ENCODE data around the gene NFYC.

NFYC gene

DNA sequence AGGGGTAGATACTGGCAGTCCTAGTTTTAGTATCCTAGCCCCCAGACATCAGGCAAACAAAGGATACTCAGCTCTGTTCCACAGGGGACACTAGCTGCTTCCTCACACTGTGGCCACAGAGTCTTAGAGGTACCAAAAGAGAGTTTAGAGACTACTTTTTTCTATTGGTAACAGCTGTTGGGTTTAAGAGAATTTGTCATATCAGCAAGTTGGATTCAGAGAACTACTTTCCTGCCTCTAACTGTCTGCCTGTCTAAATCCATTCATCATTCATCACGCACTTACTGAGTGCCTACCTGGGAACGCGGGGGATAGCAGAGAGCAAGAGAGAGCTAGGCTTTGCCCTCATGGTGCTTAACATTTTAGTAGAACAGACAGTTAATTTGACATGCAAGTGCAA lies 65.0 kb downstream of the NFYC start:
- DNase-seq (ENCODE audit: low spot score) (no peak), FAIRE-seq (no peak)

GRCh38 chr1:40757084-40757483 lies 65.6 kb downstream of the NFYC start:
- FAIRE-seq (no peak), DNase-seq (ENCODE audit: low spot score) (no peak)

- no peak for DNase-seq (ENCODE audit: low spot score)
- FAIRE-seq = no peak
Measured at GRCh38 chr1:40758004-40758403, 66.5 kb downstream of the NFYC start.

- FAIRE-seq = no peak
Measured at GRCh38 chr1:40758578-40759343, 67.3 kb downstream of the NFYC start.

DNA sequence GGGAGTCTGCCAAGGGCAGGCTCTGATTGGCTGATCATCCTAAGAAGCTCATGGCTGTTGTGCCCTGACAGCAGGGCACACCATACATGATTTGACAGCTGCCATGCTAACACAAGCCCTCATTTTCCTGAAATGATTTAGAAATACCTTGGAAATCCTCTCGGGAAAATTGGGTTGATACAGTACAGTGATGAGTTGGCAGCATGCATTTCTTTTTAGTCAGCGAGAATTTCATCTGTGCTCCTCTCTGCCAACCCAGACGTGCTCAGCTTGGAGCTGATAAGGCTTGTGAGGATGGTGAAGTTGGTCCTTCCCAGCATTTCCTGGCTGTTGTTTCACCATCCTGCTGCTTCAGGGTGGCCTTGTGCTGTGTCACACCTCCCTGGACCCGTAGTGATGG lies 69.5 kb downstream of the NFYC start:
- FAIRE-seq = no peak
- no peak for DNase-seq (ENCODE audit: low spot score)

More at GRCh38 chr1:40758578-40759343, 67.3 kb downstream of the NFYC start:
- no peak for DNase-seq (ENCODE audit: low spot score)

DNA sequence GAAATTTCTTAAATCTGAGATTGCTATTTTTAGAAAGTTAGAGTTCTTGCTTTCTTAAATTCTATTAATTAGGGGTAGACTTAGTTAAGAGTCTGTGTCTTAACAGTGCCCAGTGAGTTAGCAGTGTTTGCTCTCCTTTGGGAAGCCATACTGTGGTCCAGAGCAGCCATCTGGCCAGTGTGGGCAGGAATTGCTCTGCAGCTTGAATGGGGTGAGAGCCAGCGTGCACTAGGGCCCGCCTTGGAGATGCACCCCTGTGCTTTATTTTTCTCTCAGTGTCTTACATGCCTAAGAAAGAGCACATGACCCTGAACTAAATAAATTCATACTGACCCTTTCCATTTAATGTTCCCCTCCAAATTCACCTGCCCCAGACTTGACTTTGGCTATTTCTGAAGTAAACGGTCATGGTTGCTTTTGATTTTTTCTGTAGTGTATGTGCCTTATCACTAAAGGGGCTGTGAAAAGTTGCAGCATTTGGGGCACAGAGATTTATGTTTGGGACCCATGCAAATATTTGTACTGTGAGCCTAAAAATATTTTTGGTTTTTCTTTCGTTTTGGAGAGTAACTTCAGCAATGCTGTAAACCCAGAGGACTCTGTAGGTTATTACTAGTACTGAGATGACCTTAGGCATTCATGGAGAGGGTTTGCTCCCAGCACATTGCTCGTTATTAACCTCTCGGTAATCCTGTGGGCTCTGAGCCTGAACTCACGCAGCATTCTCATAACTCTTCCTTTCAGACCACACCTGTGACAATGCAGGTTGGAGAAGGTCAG lies 70.8 kb downstream of the NFYC start:
- DNase-seq (ENCODE audit: low spot score) (no peak), FAIRE-seq (no peak)

- FAIRE-seq (no peak), DNase-seq (ENCODE audit: low spot score) (no peak)
Measured at GRCh38 chr1:40763742-40764532, 72.4 kb downstream of the NFYC start.

DNA sequence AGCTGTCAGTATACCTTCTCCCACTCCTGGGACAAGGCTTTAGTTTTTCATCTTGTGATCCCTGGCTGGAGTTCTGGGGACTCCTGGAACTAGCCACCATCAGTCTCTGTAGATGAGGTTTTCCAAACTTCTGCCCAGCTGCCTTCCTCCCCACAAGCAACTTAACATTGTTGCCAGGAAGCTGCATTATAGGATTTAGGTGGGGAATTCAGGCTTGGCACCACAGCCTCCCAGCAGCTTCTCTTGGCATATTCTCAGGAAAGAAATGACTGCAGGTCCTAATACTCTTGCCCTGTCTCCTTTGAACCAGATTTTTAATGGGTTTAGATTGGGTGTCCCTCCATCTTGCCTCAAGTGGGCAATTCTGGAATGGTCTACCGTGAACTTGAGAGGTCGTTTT lies 73.5 kb downstream of the NFYC start:
- DNase-seq (ENCODE audit: low spot score) (no peak), FAIRE-seq (no peak)

GRCh38 chr1:40766017-40766416 lies 74.5 kb downstream of the NFYC start:
- DNase-seq (ENCODE audit: low spot score) (no peak), FAIRE-seq (no peak)

GRCh38 chr1:40766560-40766959 lies 75.1 kb downstream of the NFYC start:
- DNase-seq (ENCODE audit: low spot score) (no peak), FAIRE-seq (no peak)

DNA sequence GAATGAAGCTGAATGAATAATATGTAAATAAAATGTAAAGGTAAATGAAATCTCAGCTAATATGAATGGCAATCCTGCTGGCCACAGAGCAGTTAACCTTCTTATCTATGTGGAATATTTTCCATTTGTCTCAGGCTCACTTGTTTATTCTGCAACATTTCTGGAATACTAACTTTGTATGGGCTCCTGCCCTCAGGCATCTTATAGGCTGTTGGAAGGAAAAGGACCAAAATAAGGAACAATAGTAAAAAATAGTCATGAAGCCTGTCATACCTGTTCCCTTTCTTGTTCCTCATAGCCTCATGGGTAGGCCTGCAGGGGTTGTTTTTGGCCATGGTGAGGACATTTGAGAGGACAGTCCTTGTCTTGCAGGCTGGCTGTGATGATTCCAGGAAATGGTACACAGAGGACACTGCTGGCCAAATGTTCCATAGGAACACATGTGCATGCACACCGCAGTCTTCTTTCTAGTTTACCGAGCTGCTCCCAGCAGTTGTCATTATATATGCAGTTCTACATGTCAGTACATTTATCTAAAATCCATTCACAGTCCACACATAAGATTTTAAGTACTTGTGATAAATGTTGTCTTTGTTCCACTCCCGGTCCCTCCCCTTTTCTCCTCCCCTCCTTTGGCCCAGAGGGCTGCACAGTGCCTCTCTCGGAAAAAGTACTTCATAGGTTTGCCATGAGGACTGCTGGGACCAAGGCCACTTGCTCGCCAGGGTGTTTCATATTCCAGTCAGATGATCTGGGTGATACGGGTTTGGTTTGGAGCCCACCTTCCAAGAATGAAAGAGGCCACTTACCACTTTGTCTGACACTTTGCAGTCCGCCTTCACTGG lies 76.9 kb downstream of the NFYC start:
- DNase-seq (ENCODE audit: low spot score) (no peak), FAIRE-seq (no peak)

GRCh38 chr1:40769815-40770214 lies 78.3 kb downstream of the NFYC start:
- no peak for FAIRE-seq

DNA sequence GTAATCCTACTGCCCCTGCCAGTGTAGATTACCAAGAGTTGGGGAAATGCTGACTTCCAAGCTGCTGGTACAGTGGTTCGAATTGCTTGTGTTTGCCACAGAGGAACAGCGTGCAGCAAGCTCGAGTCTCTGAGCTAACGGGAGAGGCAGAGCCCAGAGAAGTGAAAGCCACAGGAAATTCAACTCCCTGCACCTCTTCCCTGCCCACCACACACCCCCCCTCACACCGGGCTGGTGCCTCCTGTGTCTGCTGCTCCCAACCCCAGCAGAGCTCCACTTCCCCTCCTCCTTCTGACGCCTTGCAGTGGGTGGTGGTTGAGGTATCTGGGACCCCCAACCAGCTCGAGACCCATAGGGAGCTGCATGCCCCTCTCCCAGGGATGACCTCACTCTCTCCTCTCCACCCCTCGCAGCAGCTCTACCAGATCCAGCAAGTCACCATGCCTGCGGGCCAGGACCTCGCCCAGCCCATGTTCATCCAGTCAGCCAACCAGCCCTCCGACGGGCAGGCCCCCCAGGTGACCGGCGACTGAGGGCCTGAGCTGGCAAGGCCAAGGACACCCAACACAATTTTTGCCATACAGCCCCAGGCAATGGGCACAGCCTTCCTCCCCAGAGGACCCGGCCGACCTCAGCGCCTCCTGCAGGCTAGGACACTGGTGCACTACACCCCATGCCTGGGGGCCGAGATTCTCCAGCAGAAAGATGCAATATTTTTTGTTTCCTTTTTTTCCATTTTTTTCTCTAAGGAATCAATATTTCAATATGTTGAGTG lies 79.0 kb downstream of the NFYC start:
- DNase-seq (ENCODE audit: low spot score) (no peak), FAIRE-seq (no peak)

More at GRCh38 chr1:40769815-40770214, 78.3 kb downstream of the NFYC start:
- DNase-seq (ENCODE audit: low spot score) = no peak

DNA sequence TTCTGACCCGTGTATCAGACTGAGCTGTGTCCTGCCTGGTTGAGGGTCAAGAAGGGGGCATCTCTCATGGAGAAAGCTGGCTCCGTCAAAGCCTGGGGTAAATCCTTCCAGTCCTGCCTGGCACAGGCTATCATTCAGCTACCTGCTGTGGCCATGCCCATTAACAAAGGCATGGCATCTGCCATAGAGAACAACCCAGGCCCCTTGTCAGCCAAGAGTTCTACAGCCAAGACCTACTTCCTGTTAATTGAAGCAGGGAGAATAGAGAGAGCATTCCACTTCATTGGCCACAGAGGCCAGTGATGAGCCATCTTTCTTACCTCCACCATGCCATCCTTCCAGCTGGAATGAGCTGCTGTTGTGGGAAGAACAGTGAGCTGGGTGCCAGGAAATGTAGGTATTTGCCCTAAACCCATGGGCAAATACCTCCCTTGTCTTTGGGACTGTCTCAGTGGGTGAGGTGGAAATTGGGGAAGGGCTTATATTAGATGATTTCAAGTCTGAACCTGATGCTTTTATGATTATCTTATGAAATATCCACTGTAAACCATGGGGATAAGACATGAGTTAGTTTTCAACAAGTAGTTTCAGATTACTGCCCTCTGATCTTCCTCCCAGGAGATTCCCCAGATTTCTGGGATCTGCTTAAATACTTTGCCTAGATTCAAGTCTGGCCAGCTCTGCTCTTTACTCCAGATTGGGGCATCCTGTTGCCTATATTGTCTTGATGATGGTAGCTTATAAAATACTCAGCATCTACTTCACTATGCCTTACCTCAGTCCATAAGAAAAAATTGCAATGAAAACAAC lies 80.8 kb downstream of the NFYC start:
- DNase-seq (ENCODE audit: low spot score) = no peak
- FAIRE-seq = no peak

- no peak for DNase-seq (ENCODE audit: low spot score)
- FAIRE-seq = no peak
Measured at GRCh38 chr1:40773748-40774265, 82.3 kb downstream of the NFYC start.

- DNase-seq (ENCODE audit: low spot score) (no peak), FAIRE-seq (no peak)
Measured at GRCh38 chr1:40774266-40774998, 82.9 kb downstream of the NFYC start.

DNA sequence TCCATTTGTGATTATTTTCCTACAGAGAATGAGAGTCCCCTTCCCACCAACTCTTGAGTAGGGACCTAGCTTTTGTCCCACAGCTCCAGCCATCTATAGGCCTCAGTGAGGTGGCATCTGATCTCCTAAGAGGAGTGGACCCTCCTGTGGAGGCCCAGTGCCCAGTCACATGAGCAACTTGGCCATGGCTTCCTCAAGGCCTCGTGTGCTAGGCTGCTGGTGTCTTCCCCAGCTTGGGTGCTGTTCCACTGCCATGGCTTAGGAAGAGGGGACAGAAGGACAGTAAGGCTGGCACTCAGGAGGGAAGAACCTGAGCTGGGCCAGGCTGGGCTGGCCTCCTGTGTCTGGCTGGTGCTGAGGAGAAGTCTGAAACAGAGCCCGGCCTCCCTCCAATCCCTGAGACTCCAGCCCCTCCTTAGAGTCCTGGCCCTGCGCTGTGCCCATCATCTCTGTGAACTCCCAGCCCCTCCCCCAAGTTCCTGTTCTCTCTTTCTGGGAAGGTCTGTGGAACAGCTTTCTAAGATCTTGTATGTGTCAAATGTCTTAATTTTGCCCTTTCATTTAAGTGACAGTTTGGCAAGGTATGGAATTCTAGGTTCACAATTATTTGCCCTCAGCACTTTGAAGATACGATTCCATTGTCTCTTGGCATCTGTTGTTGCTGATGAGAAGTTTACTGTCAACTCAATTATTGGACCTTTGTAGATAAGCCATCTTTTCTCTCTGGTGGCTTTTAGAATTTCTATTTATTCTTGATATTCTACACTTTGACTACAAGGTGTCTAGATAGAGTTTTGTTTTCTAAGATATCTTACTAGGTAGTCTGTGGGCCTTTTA lies 85.0 kb downstream of the NFYC start:
- DNase-seq (ENCODE audit: low spot score) (no peak), FAIRE-seq (no peak)

Data from RCC 7860 (cell line).